CD4-positive, alpha-beta T cell treated with Interleukin-1 beta for 1 hour (primary cell): ENCODE measurements around the gene OLFM4.
"Not testable (repeated sequence)": the region's sequence is repeated elsewhere in the genome, so short reads cannot be mapped to it uniquely, and the experiment has no call there.

Source experiments
- DNase-seq, 2 donors: peaks; one replicate each; pipeline ENCODE4 v3.0.0-alpha.2; 2020 to 2022

Gene OLFM4, protein sequence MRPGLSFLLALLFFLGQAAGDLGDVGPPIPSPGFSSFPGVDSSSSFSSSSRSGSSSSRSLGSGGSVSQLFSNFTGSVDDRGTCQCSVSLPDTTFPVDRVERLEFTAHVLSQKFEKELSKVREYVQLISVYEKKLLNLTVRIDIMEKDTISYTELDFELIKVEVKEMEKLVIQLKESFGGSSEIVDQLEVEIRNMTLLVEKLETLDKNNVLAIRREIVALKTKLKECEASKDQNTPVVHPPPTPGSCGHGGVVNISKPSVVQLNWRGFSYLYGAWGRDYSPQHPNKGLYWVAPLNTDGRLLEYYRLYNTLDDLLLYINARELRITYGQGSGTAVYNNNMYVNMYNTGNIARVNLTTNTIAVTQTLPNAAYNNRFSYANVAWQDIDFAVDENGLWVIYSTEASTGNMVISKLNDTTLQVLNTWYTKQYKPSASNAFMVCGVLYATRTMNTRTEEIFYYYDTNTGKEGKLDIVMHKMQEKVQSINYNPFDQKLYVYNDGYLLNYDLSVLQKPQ

GRCh38 chr13:53028637-53029203, at the start of gene OLFM4:
TSS of gene OLFM4 (plus strand) at chr13:53028813. CDS start at chr13:53028837, 24 bp downstream.
- DNase-seq = no peak

GRCh38 chr13:52978989-52979388, 49.6 kb upstream of the OLFM4 start:
- no peak for DNase-seq

DNA sequence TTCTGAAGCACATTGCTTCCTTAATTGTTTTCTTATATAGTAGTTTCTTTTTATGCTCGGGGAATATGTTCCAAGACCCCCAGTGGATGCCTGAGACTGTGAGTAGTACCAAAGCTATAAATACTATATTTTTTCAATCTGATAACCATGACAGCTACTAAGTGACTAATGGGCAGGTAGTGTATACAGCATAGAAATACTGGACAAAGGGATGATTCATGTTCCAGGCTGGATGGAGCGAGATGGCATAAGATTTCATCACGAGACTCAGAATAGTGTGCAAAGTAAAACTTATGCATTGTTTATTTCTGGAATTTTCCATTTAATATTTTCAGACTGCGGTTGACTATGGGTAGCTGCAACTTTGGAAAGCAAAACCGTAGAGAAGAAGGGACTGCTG, 47.9 kb upstream of the OLFM4 start:
- DNase-seq = no peak

GRCh38 chr13:52983836-52984235, 44.8 kb upstream of the OLFM4 start:
- no peak for DNase-seq

DNA sequence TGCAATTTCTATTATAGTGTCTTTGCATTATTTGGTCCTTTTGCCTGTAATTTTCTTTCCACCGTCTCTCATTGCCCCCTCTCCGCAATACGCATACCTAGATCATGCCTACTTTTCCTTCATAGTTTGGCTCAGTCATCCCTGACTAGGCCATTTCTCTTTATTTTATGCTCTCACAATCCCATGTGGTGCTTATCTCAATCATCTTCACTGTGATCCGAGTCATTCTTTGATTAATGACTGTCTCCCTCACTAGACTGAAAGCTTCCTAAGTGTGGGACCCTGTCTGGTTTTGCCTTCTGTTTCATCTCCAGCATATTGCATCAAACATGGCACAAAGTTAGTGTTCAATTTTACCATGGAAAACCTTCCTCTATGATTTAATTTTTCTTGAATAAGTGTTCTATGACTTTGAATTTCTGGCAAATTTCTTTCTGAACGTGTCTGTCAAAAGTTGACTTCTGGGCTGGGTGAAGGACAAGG, 43.7 kb upstream of the OLFM4 start:
- no peak for DNase-seq

GRCh38 chr13:52991344-52992020, 37.1 kb upstream of the OLFM4 start:
- DNase-seq = no peak

DNA sequence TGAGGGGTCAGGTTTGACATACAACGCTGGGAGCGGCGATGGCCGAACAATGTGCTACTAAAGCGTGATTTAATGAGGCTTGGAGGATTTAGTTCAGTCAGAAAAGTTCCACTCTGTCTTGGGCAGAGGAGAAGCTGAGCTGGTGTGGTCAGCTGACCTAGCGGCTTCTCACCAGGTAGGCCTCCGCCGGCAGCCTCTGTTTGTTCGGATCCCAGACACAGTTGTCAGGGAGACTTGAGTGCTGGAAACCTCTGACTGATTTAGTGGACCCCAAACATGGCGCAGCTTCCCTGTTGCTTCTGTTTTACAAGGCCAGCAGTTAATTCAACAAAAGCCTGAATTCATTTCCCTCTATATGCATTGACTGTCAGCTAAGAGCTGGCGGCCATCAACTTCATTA, 36.5 kb upstream of the OLFM4 start:
- DNase-seq = no peak

DNA sequence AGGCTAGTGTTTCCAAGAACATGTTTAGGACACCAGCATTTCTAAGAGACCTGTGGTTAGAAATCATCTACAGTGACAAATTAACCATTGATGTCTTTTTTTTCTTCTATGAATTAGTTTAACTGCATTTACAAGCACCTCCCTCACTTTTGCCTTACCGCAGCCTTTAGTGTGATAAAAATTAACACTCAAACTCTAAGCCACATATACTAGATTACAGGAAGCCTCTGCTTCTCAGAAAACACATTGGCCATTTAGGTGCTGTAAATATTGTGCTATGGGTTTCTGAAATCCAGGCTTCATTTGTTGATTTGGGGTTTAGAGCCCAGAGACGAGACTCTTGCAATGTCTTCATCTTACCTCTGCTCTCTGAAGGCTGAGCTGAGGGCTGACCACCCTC, 34.6 kb upstream of the OLFM4 start:
- DNase-seq = no peak

DNA sequence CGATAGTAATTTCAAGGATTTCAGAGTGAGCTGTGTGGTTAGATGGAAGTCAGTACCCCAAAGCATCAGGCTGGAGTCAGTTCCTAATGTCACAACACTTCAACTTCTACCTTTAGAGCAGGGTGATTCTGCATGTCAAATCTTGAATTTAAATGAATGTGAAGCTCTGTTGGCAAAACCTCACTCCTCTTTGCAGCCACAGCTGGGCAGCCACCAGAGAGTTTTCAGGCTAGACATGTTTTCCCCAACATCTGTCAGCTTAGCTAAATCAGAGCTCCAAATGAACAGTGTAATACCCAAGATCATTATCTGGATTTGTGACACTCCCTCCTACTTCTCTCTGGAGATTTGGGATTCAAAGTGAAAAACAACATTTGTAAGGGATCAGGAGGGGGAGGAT, 33.7 kb upstream of the OLFM4 start:
- DNase-seq = no peak

- no peak for DNase-seq
Measured at GRCh38 chr13:52995946-52996345, 32.7 kb upstream of the OLFM4 start.

- DNase-seq = no peak
Measured at GRCh38 chr13:52997951-52998876, 30.4 kb upstream of the OLFM4 start.

GRCh38 chr13:52999093-52999696, 29.4 kb upstream of the OLFM4 start:
- DNase-seq = no peak

DNA sequence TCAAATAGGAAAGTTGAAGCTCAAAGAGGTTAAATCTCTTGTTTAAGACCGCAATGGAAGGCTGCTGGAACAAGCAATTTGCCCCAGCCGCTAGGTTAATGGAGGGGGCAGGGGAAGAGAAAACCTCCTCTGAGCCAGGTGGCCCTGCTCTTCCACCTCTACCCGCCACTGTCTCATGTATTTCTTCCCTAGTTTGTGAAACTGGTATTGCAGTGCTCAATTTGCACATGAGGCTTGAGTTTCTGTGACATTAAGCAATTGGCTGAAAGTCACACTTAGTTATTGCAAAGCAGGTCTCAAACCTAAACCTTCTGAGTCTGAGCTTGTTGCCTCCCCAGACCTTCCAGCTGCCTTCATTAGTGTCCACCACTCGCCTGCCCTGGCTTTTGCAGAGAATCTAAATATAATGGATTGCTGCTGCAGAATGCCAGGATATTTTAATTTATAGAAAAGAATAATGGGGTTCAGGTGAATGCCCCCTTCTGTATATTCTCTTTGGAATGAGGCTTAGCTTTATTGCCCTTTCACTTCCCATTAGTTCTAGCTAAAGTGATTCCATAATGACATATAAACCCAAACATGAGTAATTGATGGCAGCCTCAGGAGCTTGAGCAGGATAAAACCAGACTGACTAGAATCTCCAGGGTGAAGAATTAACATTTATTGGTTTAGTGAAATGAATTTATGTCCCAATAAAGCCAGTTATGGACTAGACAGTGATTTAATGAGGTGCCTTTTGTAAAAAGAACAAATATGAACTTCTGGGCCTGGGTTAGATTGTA, 27.0 kb upstream of the OLFM4 start:
- no peak for DNase-seq

- DNase-seq = no peak
Measured at GRCh38 chr13:53004573-53004972, 24.0 kb upstream of the OLFM4 start.

- DNase-seq = no peak
Measured at GRCh38 chr13:53005626-53006025, 23.0 kb upstream of the OLFM4 start.

GRCh38 chr13:53007872-53008271, 20.7 kb upstream of the OLFM4 start:
- no peak for DNase-seq

DNA sequence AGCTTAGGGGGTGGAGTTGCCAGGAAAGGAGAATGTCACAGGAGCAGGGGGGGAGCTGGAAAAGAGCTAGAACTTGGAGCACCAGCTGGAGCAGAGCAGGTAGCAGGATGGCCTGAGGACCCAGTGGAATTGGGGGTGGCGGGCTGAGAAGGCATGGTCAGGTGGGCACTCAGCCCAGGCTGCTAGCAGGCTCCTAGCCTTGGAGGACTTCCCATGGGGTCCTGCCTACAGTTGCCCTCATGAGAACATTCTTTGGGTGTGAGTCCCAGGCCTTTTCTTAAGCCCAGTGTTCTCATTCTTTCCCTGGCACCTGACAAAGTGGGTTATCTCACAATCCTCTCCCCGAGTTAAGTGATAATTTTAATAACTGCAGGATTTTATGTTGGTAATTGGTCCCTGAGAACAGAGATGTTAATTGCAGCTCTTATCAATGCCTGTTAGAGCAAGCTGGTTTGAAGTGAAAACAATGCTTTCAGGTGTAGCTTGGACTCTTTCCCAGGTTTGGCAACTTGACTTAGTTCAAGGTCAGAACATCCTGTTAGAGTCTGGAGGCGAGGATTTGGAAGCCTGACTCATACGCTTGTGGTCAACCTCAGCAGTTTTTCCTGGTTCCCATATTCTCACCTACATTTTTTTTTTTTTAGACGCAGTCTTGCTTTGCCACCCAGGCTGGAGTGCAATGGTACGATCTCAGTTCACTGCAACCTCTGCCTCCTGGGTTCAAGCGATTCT, 18.1 kb upstream of the OLFM4 start:
- no peak for DNase-seq

DNA sequence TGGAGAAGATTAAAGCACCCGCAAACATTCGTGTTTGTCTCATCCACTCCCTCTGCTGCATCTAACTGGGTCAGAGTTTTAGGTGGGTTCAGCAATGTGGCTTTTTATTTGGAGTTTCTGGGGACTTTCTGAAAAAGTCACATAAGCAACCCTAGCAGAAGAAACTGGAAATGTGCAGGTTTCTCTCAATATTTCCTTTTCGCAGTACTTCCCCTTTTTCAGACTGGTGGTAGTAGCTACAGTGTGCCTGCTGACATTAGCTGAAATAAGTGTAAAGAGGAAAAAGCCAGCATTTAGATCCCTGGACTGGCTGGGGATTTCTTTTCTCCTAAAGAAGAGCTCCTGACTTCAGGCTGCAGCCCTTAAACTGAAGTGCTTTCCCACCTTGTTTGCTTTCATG, 15.9 kb upstream of the OLFM4 start:
- DNase-seq = no peak

DNA sequence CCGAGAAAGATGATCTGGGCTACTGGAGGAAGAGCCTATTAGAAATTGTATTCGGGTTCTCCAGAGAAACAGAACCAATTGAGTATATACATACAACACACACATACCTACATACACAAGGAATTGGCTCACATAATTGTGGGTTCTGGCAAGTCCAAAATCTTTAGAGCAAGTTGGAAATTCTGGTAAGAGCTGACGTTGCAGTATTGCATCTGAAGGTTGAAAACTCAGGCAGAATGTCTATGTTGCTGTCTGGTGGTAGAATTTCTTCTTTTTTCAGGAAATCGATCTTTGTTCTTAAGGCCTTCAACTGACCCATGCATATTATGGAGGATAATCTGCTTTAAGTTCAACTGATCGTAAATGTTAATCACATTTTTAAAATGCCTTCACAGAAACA, 15.5 kb upstream of the OLFM4 start:
- no peak for DNase-seq

DNA sequence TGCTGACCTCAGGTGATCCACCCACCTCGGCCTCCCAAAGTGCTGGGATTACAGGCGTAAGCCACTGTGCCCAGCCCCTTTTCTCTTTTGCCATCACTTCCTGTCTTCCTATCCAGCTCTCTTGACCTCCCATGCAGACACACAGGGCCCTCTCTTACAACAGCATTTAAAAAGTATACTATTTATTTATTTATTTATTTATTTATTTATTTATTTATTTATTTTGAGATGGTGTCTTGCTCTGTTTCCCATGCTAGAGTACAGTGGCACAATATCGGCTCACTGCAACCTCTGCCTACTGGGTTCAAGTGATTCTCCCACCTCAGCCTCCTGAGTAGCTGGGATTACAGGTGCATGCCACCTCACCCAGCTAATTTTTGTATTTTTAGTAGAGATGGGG, 14.6 kb upstream of the OLFM4 start:
- DNase-seq = not testable (repeated sequence)
